OCI-M1 (cell line): ENCODE measurements around the gene RASL10B.
"Not testable (repeated sequence)": the region's sequence is repeated elsewhere in the genome, so short reads cannot be mapped to it uniquely, and the experiment has no call there.

Experiments
- DNase-seq: peaks from one replicate; lab custom pipeline; 2025; lab: John Stamatoyannopoulos, UW

Gene RASL10B

GRCh38 chr17:35731239-35731916 is at the start of gene RASL10B:
Gene RASL10B (plus strand): TSS chr17:35731639. CDS start chr17:35735185, 3,546 bp downstream.
- peak; percentile 53 for DNase-seq

DNA sequence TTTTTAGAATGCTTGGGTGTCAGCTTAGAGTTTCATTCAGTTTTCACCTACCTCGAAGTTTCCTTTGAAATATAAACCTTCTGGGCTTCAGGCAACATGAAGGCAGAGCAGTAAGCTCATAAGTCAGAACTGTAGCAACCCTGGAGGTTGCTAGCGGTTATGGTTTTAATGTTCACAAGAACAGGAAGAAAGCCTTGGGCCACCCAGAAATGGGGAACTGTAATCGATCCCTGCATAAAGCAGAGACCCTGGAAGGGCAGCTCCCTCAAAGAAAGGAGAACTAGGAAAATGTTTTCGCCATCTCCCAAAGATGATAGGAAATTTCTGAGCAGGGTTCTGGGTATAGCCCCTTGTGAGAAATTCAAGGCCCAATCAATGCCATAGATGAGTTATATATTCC is 47.8 kb upstream of the RASL10B start:
- DNase-seq = no peak

DNA sequence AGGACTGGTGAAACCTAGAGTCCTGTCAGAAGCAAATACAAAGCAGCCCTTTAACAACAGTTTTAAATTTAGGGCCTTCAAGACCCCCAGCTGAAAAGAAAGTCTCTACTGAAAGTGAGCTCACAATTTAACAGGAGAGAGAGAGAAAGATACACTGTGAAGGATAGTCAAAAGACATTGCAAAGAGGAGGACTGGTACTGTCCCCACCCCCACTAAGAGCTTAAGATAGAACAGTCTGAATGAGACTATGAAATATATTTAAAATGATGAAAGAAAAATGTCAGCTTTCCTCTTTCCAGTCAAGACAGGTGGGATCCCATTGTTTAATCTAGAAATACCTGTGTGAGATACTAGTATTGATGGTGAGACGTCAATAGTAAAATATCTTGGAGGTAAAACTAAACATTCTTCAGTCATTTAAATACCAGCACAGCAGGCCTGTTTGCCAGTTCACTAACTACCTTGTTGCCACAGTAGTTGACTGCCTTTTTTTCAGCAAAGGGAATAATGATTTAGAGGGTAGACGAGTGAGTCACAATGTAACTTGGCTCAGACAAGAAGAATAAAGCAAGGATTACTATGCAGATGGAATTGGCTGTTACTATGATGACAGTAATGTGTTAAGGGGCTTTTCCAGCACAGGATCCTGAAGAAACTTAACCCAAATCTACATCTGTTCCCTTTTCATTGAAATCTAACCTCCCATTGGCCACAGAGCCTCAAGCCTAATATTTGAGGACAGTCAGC is 47.2 kb upstream of the RASL10B start:
- no peak for DNase-seq

- no peak for DNase-seq
Observed at GRCh38 chr17:35692512-35693210, 38.8 kb upstream of the RASL10B start.

- no peak for DNase-seq
Observed at GRCh38 chr17:35693662-35694061, 37.8 kb upstream of the RASL10B start.

DNA sequence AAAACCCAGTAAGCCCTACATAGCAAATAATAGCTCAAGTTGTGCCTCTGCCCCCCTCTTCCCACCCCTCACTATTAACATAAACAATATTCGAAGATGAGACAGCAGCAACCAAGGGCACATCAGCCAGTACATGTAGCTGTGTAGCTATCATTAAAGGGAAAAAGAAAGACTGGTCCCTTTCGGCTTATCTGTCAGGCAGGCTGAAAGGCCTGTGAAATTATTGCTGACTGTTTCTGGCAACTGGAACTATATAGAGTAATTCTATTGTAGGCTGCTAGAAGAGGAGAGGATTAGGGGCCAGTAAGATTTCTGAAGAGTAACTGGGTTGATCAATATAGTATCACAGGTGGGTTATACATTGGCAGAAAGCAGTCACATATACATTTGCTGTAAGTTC is 36.5 kb upstream of the RASL10B start:
- DNase-seq = no peak

GRCh38 chr17:35695613-35696012 is 35.8 kb upstream of the RASL10B start:
- no peak for DNase-seq

GRCh38 chr17:35698800-35699199 is 32.6 kb upstream of the RASL10B start:
- no peak for DNase-seq

- no peak for DNase-seq
Observed at GRCh38 chr17:35700150-35700549, 31.3 kb upstream of the RASL10B start.

- DNase-seq = no peak
Observed at GRCh38 chr17:35701491-35701890, 29.9 kb upstream of the RASL10B start.

- not testable (repeated sequence) for DNase-seq
Observed at GRCh38 chr17:35703308-35703707, 28.1 kb upstream of the RASL10B start.

- no peak for DNase-seq
Observed at GRCh38 chr17:35705230-35705629, 26.2 kb upstream of the RASL10B start.

GRCh38 chr17:35705705-35706104 is 25.7 kb upstream of the RASL10B start:
- DNase-seq = no peak

DNA sequence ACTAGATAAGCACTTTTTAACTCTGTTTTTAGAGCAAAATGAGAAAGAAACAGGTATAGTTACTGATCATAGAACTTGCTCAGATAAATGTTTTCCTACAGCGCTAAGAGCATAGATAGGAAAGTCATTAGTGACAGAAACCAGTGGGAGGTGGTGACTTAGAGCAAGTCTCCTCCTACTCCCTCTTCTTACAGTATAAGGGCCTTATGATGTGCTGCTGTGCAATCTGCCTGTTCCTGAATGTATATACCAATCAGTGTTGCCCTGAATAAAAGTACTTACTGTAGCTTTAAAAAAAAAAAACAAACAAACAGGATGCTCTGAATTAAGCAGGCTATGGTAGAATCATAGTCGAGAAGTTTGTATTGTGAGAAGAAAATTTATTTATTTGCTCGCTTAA is 23.3 kb upstream of the RASL10B start:
- no peak for DNase-seq

- DNase-seq = no peak
Observed at GRCh38 chr17:35708951-35709350, 22.5 kb upstream of the RASL10B start.

DNA sequence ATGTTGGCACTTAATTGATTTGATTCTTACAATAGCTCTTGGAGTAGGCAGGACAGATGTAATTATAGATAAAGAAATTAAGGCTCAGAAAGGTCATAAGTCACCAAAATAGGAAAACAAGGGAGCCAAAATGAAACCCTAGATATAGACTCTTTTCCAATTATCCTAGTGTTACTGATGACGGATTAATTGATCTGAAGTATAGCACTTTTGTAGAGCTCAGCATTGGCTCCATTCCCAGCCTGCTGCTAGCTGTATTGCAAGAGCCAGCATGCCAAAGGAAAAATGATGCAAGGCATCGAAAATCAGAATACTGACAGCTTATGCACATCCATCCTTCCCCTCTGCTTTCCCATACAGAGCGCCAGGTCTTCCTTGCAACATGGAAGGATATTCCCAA is 21.6 kb upstream of the RASL10B start:
- DNase-seq = no peak

DNA sequence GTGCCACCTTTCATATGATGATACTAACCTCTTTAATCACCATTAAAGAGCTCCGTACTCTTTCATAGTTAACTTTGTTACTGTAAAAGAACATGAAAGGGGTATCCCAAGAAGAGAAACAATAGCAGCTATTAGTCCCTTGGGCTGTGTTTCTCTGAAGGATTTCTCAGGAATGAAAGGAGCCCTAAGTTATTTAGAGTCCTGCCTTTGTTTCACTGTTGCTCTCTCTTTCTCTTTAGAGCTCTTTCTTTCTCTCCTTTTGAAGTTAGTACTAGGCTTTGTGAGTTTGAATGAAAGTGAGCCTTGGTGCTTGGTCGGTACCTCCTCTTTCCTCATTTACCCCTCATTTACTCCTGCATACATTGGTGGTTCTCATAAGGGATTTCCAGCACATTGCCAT is 20.5 kb upstream of the RASL10B start:
- DNase-seq = no peak

DNA sequence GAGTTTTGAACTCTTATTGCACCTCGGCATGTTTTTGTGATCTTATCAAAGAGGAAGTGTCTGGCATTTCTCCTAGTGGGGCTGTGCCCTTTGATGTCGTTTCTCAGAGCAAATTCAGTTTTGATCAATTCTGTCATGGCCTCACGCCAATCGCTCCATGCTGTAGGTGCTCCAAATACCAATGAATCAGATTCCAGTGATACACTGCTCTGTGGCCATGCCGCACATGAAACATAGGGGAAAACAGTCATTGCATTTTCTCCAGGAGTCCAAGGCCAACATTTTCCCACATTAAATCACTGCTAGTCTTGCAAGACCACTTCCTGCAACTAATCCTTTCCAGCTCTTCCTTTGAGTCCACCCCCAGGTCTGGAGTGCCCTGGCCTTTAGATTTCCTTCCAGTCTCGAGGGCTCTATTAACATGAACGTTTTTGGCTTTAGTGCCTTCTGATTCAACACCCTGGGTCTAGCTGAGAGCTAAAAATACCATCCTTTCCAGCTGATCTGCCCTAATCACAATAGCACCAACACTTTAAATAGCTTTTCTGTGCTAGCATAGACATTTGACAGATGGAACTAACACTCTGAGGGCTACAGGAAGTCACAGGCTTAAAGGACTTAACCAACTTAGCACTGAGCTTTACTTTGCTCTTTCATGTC is 18.2 kb upstream of the RASL10B start:
- no peak for DNase-seq

DNA sequence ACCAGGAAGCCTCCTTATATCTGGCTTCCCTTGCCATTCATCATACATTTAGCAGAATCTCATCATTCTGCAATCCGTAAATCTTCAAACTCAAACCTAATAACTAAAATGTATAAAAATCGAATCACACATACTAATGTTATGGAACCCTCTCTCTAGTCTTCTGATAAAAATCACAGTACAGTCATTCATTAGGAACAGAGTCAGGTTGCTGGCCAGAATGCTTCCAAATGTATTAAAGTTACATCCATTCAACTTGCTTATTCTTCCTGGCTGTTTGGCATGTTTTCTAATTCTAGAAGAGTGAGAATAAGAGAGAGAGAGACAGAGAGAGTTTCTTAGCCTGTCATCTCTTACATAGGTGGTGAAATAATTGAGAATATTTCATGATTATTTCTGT is 16.5 kb upstream of the RASL10B start:
- DNase-seq = no peak

DNA sequence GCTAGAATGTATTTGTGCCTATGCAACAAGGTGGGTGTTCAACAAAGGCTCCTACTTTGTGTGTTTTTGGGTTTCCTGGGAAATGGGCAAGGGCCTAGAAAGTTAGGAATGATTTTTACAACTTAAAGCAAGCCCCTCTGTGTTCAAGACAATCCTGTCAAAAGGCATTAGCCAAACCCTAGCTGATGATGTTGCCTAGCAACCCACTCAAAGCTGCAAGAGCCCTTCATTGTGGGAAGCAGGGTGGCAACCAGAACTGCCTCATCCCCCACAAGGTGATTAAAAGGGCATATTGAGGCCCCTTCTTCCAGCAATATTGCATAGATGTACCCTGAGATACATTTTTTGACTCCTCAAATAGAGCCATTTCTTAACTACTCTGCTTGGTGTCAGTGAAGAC is 16.0 kb upstream of the RASL10B start:
- DNase-seq = no peak

- DNase-seq = no peak
Observed at GRCh38 chr17:35716173-35716572, 15.3 kb upstream of the RASL10B start.

DNA sequence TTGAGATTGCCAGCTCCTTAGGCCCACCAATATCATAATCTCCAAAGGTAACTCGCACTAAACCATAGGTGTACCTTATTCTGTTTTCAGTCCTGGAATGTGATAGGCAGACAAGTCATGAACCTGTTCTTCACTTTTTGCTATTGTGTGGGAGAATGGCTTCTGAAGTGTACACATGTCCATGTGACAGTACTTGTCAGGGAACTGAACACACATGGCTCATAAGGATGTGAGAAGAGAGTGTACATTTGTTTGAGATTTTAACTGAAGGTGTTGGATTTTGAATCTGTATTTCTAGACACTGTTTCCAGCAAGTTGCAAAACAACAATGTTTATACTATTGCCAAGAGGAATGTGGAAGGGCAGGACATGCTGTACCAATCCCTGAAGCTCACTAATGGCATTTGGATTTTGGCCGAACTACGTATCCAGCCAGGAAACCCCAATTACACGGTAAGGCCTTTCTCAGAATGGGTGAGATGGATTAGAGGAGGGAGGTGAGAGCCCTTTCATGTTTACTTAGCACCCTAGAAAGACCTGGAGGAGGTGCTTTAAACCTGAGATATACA is 14.5 kb upstream of the RASL10B start:
- no peak for DNase-seq
